GM23248 (cell line): ENCODE data around the gene PRSS33.

Experiments used
- EZH2 ChIP-seq: fragments of 200-600 bp; sonication (generic); IDR thresholded peaks from 2 replicates; pipeline ENCODE4 v1.6.1; 2018; ENCODE audit warnings: antibody characterized with exemption, mild to moderate bottlenecking; ENCODE audit not compliant: insufficient read depth, poor library complexity, severe bottlenecking
- EZH2phosphoT487 ChIP-seq: fragments of 200-600 bp; sonication (generic); IDR thresholded peaks from 2 replicates; pipeline ENCODE4 v1.6.1; 2018; ENCODE audit warnings: antibody characterized with exemption, moderate library complexity, mild to moderate bottlenecking, low read depth; ENCODE audit not compliant: insufficient read depth

DNA sequence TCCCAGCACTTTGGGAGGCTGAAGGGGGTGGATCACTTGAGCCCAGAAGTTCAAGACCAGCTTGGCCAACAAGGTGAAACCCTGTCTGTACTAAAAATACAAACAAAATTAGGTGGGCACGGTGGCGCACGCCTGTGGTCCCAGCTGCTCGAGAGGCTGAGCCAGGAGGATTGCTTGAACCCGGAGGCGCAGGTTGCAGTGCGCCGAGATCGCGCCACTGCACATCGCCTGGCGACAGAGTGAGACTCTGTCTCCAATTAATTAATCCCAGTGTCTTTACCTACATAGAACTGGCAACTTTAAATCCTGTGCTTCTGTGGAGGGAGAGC is 8.8 kb downstream of the PRSS33 start:
- TF ChIP-seq EZH2: no peak
- TF ChIP-seq EZH2phosphoT487: no peak
